H1 (cell line): ENCODE measurements around the gene GDPD3. TPM values are rescaled to one million over a fixed set of nuclear protein-coding genes. Genes with fewer than 3 reads are reported as not detected.

Experiments
- CTCF ChIA-PET: fragments of 300-600 bp; sonication (Branson Sonifier 250); formaldehyde crosslinking; loops from one replicate; lab custom pipeline; 2021; ENCODE audit not compliant: partially characterized antibody; lab: Charles Lee
- POLR2A ChIA-PET: fragments of 300-600 bp; sonication (Branson Sonifier 250); formaldehyde crosslinking; loops from one replicate; lab custom pipeline; 2021; ENCODE audit warnings: inconsistent platforms; ENCODE audit not compliant: partially characterized antibody; lab: Charles Lee
- DNase-seq, 2 experiments: peaks; one replicate each; pipeline versions ENCODE4 v3.0.0 to v3.0.0-alpha.2; 2010 to 2022; ENCODE audit warnings: low spot score in 2 of 2, low read depth in 1 of 2, mixed read lengths in 1 of 2
- FAIRE-seq: peaks from 2 replicates; lab custom pipeline; 2011; peaks lifted over from hg19 to GRCh38; lab: Jason Lieb, UNC
- H2AFZ ChIP-seq: 2 replicates; pipeline ENCODE4 v1.8.1; 2012; ENCODE audit warnings: low read length, inconsistent platforms
- H2AK5ac ChIP-seq: 2 replicates; pipeline ENCODE4 v1.6.1; 2013; ENCODE audit warnings: low read depth, low read length
- H2BK120ac ChIP-seq: replicated peaks from 2 replicates; pipeline ENCODE3; 2013; ENCODE audit warnings: low read depth, low read length, inconsistent platforms
- H2BK12ac ChIP-seq: 2 replicates; pipeline ENCODE4 v1.6.1; 2013; ENCODE audit warnings: low read depth, low read length
- H2BK15ac ChIP-seq: 2 replicates; pipeline ENCODE4 v1.6.1; 2013; ENCODE audit warnings: low read length
- H2BK20ac ChIP-seq: 2 replicates; pipeline ENCODE4 v1.6.1; 2013; ENCODE audit warnings: low read length
- H2BK5ac ChIP-seq: 2 replicates; pipeline ENCODE4 v1.6.1; 2013; ENCODE audit warnings: low read depth, low read length
- H3K14ac ChIP-seq: 2 replicates; pipeline ENCODE4 v1.6.1; 2013; ENCODE audit warnings: inconsistent platforms; ENCODE audit not compliant: insufficient read length
- H3K18ac ChIP-seq: 2 replicates; pipeline ENCODE4 v1.6.1; 2013; ENCODE audit warnings: low read length; ENCODE audit errors: extremely low read depth
- H3K23ac ChIP-seq: 2 replicates; pipeline ENCODE4 v1.6.1; 2013; ENCODE audit warnings: inconsistent platforms; ENCODE audit not compliant: insufficient read length
- H3K23me2 ChIP-seq: 2 replicates; pipeline ENCODE4 v1.6.1; 2013; ENCODE audit warnings: low read depth, low read length
- H3K27ac ChIP-seq: 2 replicates; pipeline ENCODE4 v1.6.1; 2011; ENCODE audit warnings: low read depth, low read length, inconsistent platforms
- H3K27me3 ChIP-seq, 4 experiments: replicated peaks in 1 of 4; 1 replicate in 1 of 4; 2 replicates in 3 of 4; pipeline versions ENCODE4 v1.6.1 to v1.8.1; 2011 to 2013; ENCODE audit warnings: low read length in 3 of 4, mild to moderate bottlenecking in 3 of 4, inconsistent platforms in 2 of 4, mixed read lengths in 2 of 4, moderate library complexity in 1 of 4; ENCODE audit not compliant: control insufficient read depth in 3 of 4, insufficient read depth in 3 of 4; ENCODE audit errors: extremely low read depth in 1 of 4
- H3K36me3 ChIP-seq, 4 experiments: 2 replicates each; pipeline versions ENCODE4 v1.6.1 to v1.8.1; 2011 to 2013; ENCODE audit warnings: mild to moderate bottlenecking in 4 of 4, low read length in 3 of 4, moderate library complexity in 2 of 4, control low read depth in 1 of 4, inconsistent platforms in 1 of 4; ENCODE audit not compliant: insufficient read depth in 4 of 4, control insufficient read depth in 2 of 4
- H3K4ac ChIP-seq: replicated peaks from 2 replicates; pipeline ENCODE3; 2013; ENCODE audit warnings: low read length, low read depth, mixed read lengths, inconsistent platforms; ENCODE audit not compliant: insufficient read length
- H3K4me1 ChIP-seq, 4 experiments: replicated peaks in 1 of 4; 1 replicate in 1 of 4; 2 replicates in 3 of 4; pipeline versions ENCODE4 v1.6.1 to v1.8.1; 2011 to 2013; ENCODE audit warnings: low read length in 3 of 4, inconsistent platforms in 2 of 4, mixed read lengths in 1 of 4; ENCODE audit not compliant: insufficient read depth in 4 of 4, control insufficient read depth in 3 of 4
- H3K4me2 ChIP-seq, 2 experiments: 2 replicates each; pipeline versions ENCODE4 v1.6.1 to v1.8.1; 2011 to 2013; ENCODE audit warnings: low read depth in 2 of 2, low read length in 2 of 2, control low read depth in 1 of 2, inconsistent platforms in 1 of 2, mild to moderate bottlenecking in 1 of 2; ENCODE audit not compliant: insufficient read depth in 1 of 2
- H3K4me3 ChIP-seq, 4 experiments: fragments of 200-600, 300-600 bp in 1 of 4; sonication (generic), shearing (Covaris generic), sonication (Bioruptor Twin) in 1 of 4; 2 replicates each; pipeline versions ENCODE4 v1.5.1 to v1.8.1; 2011 to 2016; ENCODE audit warnings: low read length in 4 of 4, low read depth in 3 of 4, control low read depth in 2 of 4, inconsistent platforms in 2 of 4, mild to moderate bottlenecking in 2 of 4, mixed read lengths in 1 of 4, moderate library complexity in 1 of 4; ENCODE audit not compliant: insufficient read depth in 2 of 4; ENCODE audit errors: extremely low read depth in 1 of 4
- H3K56ac ChIP-seq: replicated peaks from 2 replicates; pipeline ENCODE3; 2013; ENCODE audit warnings: low read depth, mild to moderate bottlenecking, mixed read lengths, low read length, inconsistent platforms; ENCODE audit not compliant: insufficient read length
- H3K79me1 ChIP-seq: 2 replicates; pipeline ENCODE4 v1.6.1; 2013; ENCODE audit warnings: low read depth, low read length, control low read depth
- H3K79me2 ChIP-seq, 2 experiments: 2 replicates each; pipeline versions ENCODE4 v1.6.1 to v1.8.1; 2012 to 2013; ENCODE audit warnings: low read length in 2 of 2, mild to moderate bottlenecking in 2 of 2, inconsistent platforms in 1 of 2; ENCODE audit not compliant: insufficient read depth in 2 of 2, control insufficient read depth in 1 of 2
- H3K9ac ChIP-seq, 4 experiments: replicated peaks in 1 of 4; 1 replicate in 1 of 4; 2 replicates in 3 of 4; pipeline versions ENCODE4 v1.6.1 to v1.8.1; 2011 to 2013; ENCODE audit warnings: low read depth in 3 of 4, low read length in 3 of 4, control low read depth in 2 of 4, mild to moderate bottlenecking in 2 of 4, moderate library complexity in 2 of 4, inconsistent platforms in 1 of 4; ENCODE audit errors: extremely low read depth in 1 of 4
- H3K9me3 ChIP-seq, 2 experiments: 2 replicates each; pipeline versions ENCODE4 v1.6.1 to v1.8.1; 2012 to 2013; ENCODE audit warnings: mild to moderate bottlenecking in 2 of 2, moderate library complexity in 2 of 2, control low read depth in 1 of 2, inconsistent platforms in 1 of 2, low read depth in 1 of 2, low read length in 1 of 2, mixed read lengths in 1 of 2; ENCODE audit not compliant: insufficient read depth in 2 of 2
- H4K20me1 ChIP-seq, 2 experiments: replicated peaks in 1 of 2; 2 replicates each; pipeline versions ENCODE3 to v1.8.1; 2011 to 2013; ENCODE audit warnings: inconsistent platforms in 2 of 2, low read length in 2 of 2, mild to moderate bottlenecking in 1 of 2; ENCODE audit not compliant: insufficient read depth in 2 of 2, control insufficient read depth in 1 of 2
- H4K5ac ChIP-seq: 2 replicates; pipeline ENCODE4 v1.6.1; 2013; ENCODE audit warnings: low read length, low read depth, mixed read lengths, inconsistent platforms; ENCODE audit not compliant: insufficient read length
- H4K8ac ChIP-seq: 2 replicates; pipeline ENCODE4 v1.8.0; 2013; ENCODE audit warnings: mild to moderate bottlenecking, moderate library complexity, low read length, inconsistent platforms; ENCODE audit not compliant: insufficient read depth; ENCODE audit errors: extremely low read depth
- H4K91ac ChIP-seq: replicated peaks from 2 replicates; pipeline ENCODE3; 2013; ENCODE audit warnings: low read length, mixed read lengths, inconsistent platforms; ENCODE audit not compliant: insufficient read length
- POLR2A ChIP-seq, 2 experiments: IDR thresholded peaks; 1 replicate in 1 of 2; 2 replicates in 1 of 2; pipeline ENCODE4 v1.6.1; 2011; ENCODE audit warnings: low read depth in 2 of 2, low read length in 2 of 2, mild to moderate bottlenecking in 2 of 2; ENCODE audit errors: control extremely low read depth in 1 of 2
- TAF1 ChIP-seq: IDR thresholded peaks from 2 replicates; pipeline ENCODE4 v1.6.1; 2011; ENCODE audit warnings: mild to moderate bottlenecking, low read depth, low read length
- WGBS, 2 experiments: shearing (Covaris generic) in 1 of 2; methylation state at CpG; one replicate each; pipeline versions ENCODE4 v1.1.6 to v1.1.7; 2013 to 2015; ENCODE audit warnings: low lambda C conversion rate in 2 of 2, mixed read lengths in 2 of 2, inconsistent platforms in 1 of 2, low coverage in 1 of 2, missing lambda C conversion rate in 1 of 2; ENCODE audit not compliant: insufficient replicate concordance in 2 of 2, insufficient coverage in 1 of 2, insufficient read length in 1 of 2; ENCODE audit errors: extremely low coverage in 1 of 2, missing lambda C conversion rate in 1 of 2; 5-methylcytosine and 5-hydroxymethylcytosine counted together
- polyA plus RNA-seq, 7 experiments: library from polyadenylated mRNA; depleted of rRNA in 3 of 7; stranded (reverse) in 5 of 7; unstranded in 2 of 7; fragments of >200 nt in 5 of 7; fragments of 200-250 nt in 2 of 7; gene quantifications; 1 replicate in 5 of 7; 2 replicates in 1 of 7; 4 replicates in 1 of 7; pipeline versions ENCODE4 v1.2.1 to v1.2.3, GENCODE V29; 2011 to 2013; ENCODE audit warnings: missing spikeins in 2 of 7, mixed read lengths in 2 of 7
- total RNA-seq: library from RNA; stranded (reverse); fragmentation: NEBNext Ultra II Directional; extraction: Animal tissue kit (Norgen Biotek cat#: 25700); gene quantifications from 2 replicates; pipeline ENCODE4 v1.2.1, GENCODE V29; 2021

Gene GDPD3
- total and polyA plus RNA-seq, 2 of the 8 experiments (the other 6 are each of a cell fraction or from before 2014, with no cell fraction given): 0.20 TPM; not detected in 1

DNA sequence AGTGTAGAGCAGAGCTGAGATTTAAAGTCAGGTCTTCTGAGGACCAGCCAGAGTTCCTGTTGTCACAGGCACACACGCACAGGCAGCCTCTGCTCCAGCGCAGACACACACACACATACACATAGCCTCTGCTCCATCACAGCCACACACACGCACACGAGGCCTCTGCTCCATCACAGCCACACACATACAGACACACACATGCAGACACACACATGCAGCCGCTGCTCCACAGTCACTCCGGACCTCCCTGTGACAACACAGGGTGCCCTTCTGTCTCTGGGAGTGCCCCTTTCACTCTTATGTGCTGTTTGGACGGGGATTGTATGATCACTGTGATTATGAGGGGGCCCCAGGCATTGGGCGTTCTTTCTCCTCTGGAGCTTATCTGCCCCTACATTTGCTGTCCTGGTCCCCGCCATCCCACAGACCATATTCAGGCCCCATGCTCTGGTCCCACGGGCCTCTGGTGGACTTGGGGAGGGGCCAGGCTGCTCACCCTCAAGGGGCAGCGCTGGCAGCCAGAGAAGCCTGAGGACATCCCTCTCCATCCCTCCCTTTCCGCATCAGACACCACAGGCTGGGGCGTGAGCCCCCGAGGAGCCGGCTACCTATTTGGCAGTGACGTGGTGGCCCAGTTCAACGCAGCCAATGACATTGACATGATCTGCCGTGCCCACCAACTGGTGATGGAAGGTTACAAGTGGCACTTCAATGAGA is 29.1 kb downstream of the GDPD3 start:
- Histone ChIP-seq H3K36me3 (peaks cover 21 to 60% (median 34%) of the 10 kb centered on the region in 4 experiments), H2BK20ac (no peak overlapping the region), H3K4me2 (no peak overlapping the region), H3K18ac (no peak overlapping the region), H3K4ac (no peak overlapping the region), H3K56ac (no peak overlapping the region), H3K4me3 (no peak overlapping the region), H3K9me3 (no peaks in the 10 kb centered on the region), H3K23me2 (no peaks in the 10 kb centered on the region), H3K79me2 (peaks cover 0 to 6% of the 10 kb centered on the region in 2 experiments; a peak in 1 of 4 replicates), H3K79me1 (no peaks in the 10 kb centered on the region; the same call in 1 of the 2 replicates), H2AK5ac (no peak overlapping the region), H3K9ac (no peak overlapping the region), H4K91ac (no peak overlapping the region), H2BK15ac (no peak overlapping the region), H2BK5ac (no peak overlapping the region), H2BK12ac (no peak overlapping the region), H3K27ac (no peak overlapping the region), H4K5ac (no peak overlapping the region), H2BK120ac (no peak overlapping the region), H3K23ac (no peak overlapping the region), H4K8ac (no peak overlapping the region), H3K4me1 (no peaks in the 10 kb centered on the region), H2AFZ (no peak overlapping the region), H3K27me3 (no peaks in the 10 kb centered on the region; a peak in 1 of 7 replicates), H3K14ac (no peak overlapping the region), H4K20me1 (peaks cover 7 to 19% of the 10 kb centered on the region in 2 experiments)
- FAIRE-seq (no peak), DNase-seq (no peak)
- WGBS, 2 experiments: 92% methylated on average over 16 of the region's 18 CpGs; no CpG with 5 or more reads in 1 of the 2 experiments
- TF ChIP-seq TAF1 (no peak), POLR2A (IDR thresholded peaks at IDR 0.05; ENCODE audit: control extremely low read depth in 1 of 2, low read depth in 2 of 2, low read length in 2 of 2) (peak in 1 of 2 experiments; percentile 36; a peak in 1 of 3 replicates)
- CTCF ChIA-PET: interaction anchor here (0.7 to 2.2 kb wide), 2 partner anchors 28 to 219 kb away, joined by 5 to 7 read pairs; no protein-coding TSS in a partner anchor
- POLR2A ChIA-PET: interaction anchor here (1.1 to 14.0 kb wide), 2 partner anchors 10 to 12 kb away, joined by 4 to 353 read pairs; partner anchors contain the start of genes ALDOA and PPP4C
